GM19397 (cell line): ENCODE measurements around the gene CCDC89.

ENCODE experiments used
- ATAC-seq: cut with Tn5 transposase; IDR thresholded peaks from one replicate; pipeline ENCODE4 v1.9.1; 2021; ENCODE audit warnings: mild to moderate bottlenecking, moderate library complexity; ENCODE audit not compliant: unreplicated experiment

CCDC89 gene

DNA sequence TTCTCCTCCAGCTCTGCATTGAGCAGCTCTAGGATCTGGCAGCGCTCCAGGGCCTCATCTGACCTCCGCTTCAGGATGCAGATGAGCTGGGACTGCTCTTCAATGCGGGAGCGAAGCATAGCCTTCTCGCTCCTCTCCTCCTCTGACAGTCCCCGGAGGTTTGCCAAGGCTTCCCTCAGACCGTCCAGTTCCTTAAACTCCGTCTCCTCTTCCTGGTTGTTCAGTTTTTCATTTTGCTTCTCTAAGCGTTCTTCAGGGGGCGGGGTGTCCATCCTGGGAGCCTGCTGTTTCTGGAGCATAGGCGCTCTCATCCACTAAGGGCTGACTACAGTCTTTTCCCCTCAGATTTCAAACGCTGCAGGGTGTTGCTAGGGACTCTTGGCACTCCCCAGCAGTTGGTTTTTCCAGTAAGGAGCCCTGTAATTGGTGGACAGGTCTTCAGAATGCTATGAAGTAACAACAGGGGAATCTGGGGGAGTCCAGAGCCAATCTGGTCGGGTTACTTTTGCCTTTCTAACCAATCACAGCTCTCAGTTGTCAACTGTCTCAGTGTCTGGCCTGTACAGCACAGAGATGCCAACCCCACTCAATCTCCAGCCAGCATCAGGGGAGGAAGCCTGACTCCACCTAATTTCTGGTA, at the start of gene CCDC89:
CCDC89 (minus strand) TSS at position 376 of the 640 bp plus-strand sequence; CDS start at position 311, 65 bp downstream.
- ATAC-seq: no peak

DNA sequence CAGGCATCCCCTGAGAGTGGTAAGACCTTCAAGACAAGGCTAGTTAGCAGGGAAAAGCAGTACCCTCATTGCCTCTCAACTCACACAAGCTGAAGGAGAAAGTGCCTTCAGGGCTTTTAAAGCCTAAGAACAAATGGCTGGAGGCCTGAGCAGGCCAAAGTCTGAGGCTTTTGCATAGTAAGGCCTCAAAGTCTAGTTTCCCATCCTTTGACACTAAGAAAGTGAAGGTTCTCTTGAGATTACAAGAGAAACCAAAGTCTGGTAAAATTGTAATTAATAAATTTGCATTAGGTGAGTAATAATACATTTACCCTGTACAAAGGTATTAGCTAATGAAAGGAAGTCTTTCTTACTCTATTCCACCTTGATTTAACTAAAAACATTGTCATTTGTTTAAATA, 47.0 kb upstream of the CCDC89 start:
- peak; percentile 80 for ATAC-seq

DNA sequence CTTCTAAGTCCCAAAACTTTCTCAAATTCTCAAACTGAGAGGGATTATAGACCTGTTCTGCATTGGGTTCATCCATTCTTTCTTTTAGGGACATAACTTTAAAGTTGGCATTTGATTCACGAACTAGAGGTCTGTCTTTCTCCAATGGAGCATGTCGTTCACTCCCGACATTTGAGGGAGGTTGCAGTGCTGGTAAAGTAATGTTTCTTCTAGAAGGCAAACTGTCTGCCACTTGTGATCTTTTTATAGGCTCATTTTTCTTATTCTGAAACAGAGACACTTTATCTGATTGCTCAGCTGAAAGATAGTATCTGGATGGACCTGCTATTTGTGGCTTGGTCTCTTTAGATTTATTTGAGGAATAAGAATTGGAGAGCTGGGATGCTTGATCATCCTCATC, 40.4 kb upstream of the CCDC89 start:
- no peak for ATAC-seq

DNA sequence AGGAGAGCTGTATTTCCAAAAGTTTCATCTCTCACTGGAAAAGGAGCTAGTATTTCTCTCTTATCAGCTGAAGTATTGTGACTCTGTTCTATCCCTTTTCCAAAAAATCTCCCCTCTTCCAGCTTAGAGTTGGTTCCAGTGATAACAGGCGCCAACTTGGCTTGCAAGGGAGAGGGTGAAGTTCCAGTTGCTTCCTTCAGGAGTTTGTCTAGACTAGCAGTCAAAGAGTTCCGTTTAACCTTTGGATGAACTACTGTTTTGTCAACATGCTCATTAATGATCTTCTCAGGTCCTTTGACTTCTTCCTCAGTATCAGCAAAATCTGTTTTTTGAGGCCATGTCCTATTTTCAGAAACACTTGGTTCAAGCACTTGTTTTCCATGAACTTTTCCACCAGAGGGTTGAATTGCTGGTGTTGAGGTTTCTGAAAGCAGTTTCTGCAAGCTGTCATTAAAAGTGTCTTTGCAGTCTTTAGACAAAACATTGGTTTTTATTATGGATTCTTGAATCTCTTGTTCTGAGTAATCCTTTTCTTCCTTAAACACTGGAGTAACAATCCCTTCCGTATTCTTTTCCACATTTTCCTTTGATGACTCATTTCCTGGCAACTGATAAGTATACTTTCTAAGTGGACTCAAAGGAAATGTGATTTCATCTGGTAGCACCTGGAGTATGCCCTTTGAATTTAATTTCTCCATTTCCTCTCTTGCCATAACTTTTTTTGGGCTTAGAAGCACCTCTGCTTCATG, 39.7 kb upstream of the CCDC89 start:
- ATAC-seq: no peak

DNA sequence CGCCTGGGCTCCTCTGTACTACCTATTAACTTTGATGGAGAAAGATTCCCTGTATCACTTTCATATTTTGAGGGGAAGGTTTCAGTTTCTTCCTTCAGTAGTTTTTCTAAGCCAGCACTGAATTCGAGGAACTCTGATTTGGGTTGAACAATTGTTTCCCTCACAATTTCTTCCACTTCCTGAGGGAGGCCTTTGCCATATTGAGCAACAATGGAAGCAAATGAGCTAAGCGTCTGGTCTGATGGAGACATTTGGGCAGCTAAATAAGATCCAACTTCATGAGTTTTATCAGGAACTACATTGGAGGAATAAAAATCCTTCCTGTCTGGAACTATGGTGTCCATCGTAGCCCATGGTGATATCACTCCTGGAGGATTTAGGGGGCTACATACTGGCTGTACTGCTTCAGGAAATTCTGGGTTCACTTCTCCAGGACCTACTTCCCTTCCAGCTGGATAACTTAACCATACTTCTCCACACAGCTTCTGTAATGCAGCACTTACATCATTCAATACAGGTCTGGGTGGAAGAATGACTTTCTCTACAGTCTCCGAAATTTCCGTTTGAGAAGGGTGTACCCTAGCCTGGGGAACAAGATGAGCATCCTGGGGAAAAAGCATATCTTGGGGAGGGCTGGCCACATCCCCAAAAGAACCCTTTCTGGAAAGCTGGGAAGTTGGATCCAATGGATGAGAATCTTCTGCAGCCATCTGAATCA, 38.9 kb upstream of the CCDC89 start:
- ATAC-seq: no peak

DNA sequence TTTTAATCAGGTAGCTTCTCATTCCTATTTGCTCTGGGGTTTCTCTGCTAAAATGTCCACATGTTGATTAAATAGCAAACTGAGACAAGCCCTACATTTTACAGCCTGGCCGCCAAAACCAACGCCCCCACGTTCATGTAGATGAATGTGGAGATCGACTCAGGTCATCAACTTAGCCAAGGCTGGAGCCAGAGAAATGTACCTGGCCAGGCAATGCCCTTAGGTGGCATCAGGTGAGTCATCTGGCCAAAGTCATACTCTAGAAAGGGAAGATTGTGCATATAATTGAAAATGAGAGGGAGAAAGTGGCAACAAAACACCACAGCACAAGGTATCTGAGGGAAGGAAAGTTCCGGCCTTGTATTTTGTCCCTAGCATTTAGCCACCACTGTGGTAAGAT, 37.1 kb upstream of the CCDC89 start:
- no peak for ATAC-seq

DNA sequence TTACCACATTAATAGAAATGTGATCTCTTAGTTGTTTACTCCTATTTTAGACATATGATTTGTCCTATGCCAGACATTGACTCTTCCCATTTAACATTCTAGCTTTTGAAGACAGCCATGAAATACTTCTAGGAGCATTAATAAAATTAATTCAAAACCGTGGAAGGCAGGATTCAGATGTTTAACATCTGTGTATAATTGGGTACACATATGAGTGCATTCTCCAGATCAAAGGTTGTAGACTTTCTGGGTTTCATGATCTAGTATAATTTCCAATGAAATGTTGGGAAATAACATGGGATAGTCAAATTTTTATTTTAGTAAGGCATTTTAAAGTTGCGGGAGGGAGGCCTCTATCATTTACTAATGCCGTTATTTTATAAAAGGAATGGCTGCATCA, 35.2 kb upstream of the CCDC89 start:
- no peak for ATAC-seq

DNA sequence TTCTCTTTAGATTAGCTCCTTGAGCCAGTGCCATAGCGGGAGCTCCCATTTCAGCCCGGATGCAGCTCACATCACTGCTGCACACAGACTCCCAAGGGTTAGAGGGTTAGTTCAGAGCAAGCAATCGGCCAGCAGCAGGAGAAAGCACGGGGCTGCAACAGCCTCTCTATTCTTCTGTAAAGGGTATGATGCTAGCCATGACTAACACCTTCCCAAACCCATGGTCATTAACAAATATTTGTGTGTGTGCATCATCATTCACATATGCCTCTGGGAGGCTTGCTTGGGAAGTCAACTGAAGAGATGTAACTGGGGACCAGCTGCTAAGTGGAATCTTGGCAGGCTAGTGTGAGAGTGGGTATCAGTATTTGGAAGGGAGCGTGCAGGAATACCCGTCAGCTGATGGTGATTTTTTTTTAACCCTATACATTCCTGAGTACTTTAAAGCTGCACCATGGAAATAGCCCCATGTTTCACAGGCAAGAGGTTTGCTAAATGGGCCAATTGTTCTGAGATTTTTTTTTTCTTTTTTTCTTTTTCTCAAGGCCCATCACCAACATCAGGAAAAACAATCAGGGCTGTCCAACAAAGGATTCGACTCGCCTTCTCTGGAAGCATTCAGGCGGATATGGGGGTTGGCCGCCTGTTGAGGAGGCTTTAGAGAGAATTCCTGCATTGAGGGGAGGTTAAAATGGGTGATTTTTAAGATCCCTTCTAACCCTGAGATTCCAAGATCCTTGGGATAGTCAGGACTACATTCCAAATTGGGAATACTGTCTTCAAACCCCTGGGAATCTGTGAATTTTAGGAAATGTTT, 33.2 kb upstream of the CCDC89 start:
- ATAC-seq: no peak

DNA sequence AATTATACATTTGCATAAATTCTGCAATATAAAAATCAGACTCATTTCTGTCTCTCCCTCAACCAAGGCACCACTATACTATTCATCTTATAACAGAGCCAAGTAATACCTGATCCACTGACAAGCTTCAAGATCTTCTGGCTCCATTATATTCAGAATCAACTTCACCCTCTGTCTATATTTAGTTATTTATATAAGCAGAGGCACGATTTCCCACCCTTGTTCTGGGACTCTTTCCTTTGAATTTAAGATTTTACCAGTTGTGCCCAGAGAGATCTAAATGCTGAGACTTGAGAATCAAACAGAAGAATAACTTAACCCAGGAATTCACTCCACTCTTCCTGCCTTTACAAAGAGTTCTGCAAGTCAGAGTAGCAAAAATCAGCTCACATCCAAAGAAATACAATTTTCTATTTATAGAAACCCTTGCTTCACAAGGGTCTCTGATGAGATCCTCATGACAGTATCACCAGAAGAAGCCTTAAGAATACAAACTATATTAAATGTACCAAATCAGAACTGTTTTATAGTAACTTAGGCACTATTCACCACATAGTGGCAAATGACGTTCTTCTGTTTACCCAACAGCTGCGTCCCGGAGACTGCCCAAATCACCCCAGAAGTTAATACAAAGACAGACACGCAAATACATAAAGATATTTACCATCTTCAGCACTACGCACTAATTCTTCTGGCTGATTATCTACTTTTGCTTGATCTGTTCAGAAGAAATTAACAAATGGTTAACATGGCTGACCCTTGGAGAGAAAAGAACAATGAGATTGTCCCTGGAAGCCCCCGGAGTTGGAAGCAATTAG, 32.3 kb upstream of the CCDC89 start:
- no peak for ATAC-seq

DNA sequence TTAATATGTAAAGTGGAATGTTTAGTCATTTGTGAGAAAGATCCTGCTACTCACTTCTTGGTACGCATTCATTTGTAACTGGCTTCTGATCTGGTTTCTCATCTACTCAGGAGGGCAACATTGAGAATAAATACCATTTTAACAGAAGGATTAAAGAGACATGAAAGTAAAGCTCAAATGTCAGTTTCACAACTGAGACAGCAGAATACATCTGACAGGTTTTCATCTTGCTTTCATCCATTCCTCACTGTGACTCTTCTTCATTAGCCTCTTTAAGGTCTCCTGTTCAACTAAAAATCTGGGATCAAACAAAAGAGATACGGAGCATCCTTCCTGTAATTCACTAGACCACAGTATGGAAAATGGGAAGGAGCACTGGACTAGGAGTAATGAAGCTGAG, 31.4 kb upstream of the CCDC89 start:
- ATAC-seq: no peak

DNA sequence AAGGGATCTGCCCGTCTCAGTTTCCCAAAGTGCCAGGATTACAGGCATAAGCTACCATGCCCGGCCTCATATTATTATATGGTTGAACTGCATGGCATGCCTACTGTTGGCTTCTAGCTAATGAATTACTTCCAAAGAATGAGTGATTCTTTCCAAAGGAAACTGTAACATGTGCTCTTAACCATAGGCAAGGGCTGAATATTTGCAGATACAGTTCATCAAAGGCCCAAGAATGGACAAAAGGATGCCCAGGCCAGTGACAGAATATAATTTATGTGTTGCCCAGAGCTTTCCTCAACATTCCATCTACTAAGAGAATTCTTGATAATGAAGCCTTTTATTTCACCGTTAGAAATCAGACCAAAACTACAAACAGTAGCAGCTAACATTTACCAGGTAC, 27.0 kb upstream of the CCDC89 start:
- no peak for ATAC-seq

DNA sequence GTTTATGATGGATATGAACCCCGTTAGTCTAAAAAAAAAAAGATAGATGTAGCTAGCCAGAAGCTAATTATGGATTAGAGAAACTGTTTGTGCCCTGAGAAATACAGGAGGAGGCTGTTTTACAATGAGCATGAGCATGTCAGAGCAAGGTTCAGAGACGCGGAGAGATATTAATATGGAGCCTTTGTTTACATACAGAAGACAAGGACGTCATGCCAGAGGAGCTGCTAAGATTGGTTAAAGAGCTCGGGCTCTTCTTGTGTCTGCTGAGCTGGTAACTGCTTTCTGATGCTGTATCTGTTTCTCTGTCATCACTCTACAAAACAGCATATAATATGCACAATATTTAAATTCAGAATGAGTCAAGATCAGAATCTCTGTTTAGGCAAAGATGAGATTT, 24.9 kb upstream of the CCDC89 start:
- ATAC-seq: no peak

DNA sequence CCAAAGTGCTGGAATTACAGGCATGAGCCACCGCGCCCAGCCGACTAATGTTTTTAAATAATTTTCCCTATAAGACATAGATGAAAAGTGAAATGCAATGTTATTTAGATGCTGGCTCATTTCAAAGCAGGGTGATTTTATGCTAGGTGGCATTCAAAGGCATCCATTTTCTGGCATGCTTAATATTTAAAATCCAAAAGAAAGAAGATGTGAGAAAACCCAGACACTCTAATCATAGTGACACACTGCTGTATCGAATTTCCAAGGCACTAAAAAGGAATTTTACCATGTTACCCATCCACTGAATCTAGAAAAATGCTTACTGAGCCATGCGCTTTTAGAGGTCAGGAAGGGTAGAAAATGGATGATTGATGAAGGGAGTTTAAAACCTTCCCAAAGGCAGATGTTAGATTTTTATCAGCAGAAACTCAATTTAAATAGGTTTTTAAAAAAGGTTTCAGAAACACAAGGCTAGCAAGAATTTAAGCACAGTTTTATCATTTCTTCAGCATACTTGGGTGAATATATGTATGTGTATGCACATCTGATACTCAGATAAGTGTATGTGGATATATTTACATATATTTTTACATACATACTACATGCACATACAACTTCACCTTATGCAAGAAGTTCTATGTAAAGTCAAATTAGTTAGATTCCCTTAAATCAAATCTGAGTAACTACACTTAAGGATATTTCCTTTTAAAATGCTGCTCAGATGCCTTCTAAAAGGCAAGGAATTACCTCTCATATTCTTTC, 24.1 kb upstream of the CCDC89 start:
- ATAC-seq: no peak

DNA sequence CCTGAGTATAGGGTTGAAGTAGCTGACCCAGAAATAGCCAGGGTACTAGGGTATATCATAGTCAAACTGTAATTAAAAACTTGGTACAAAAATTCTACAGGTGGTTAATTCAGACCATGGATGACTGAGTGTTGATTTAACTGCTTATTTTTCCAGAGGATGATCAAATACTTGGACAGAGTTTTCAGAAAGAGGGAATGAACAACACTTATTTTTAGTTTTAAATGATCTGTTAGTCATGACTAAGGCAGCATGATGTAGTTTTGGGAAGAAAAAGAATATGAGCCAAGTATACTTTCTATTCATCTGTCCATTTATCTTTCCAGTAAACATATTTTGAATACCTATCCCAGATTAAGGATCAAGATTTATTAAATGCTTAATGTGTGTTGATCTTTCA, 19.8 kb upstream of the CCDC89 start:
- no peak for ATAC-seq

DNA sequence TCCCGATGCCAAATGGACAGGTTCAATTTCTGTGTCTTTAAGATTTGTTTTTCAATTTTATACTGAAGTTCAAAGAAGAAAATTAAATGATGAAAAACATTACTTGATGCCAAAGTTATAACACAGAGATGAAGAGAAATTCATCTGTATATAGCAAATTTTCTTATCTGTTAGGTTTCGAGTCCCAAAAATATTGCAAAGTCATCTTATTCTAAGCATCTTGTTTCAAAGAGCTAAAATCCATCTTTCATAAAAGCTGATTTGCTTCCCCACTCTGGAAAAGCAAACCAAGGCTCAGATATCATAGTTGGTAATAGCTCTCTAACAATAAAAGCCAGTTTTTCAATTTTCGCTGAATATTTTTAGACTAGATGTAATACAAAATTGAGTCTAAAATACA, 19.0 kb upstream of the CCDC89 start:
- ATAC-seq: no peak

DNA sequence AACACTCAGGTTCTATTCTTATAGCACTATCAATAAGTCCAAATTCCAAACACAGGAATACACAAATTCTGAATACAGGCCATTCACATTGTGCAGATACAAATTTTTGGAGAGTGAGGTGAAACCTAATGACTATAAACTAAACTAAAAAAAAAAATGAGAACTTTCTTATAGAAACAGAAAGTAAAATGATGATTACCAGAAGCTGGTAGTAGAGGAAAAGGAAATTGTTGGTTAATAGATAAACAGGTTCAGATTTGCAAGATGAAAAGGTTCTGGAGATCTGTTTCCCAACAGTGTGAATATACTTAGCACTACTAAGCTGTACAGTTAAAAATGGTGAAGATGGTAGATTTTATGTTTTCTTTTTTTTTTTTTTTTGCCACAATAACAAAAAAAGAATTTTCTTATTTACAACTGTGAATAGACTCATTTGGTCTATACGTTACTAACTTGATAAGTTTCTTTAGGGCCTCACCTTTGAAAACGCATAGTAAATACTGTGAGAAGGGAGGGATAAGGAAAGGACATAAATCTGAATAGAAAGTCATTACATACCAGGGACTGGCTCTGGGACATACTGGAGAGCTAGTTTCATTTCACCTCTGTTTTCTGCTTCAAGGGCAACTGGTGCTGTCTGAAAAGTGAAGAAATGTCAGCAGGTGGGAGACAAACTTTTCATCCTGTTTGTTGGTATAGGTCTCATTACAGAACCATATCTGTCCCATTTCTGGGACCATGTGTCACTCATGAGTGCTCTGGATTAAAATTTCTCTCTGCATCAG, 14.2 kb upstream of the CCDC89 start:
- peak; percentile 83 for ATAC-seq

DNA sequence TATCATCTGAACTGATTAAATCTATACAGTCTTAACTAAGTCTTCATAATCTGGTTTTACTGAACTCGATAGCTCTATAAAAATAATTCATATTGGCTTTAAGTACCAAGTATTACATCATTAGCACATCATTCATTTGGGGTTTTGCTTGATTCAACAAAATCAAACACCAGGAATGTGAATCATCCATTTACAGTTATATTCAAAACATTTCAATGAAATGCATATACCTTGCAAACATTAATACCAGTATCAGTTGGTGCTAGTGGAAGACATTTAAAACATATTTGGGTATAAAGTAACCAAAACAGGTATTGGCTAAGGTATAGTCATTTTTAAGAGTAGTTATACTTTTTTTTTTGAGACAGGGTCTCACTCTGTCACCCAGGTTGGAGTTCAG, 12.2 kb upstream of the CCDC89 start:
- ATAC-seq: no peak

DNA sequence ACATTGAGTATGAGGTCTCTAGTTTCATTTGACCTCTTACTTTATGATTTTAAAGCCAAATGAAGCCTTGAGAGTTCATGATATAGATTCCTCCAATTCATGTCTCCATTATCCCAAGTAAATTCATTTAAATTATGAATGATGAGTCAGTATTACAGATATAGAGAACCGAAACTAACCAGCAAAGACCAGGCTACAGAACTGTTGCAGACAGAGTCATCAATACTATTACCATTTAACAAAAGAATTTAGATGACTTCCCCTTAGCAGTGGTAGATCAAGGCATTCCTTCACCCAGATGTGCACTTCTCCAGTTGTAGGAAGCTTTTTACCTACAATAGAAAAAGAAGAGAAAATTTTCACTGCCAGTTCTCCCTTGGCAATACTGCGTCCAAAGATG, 11.8 kb upstream of the CCDC89 start:
- ATAC-seq: no peak

DNA sequence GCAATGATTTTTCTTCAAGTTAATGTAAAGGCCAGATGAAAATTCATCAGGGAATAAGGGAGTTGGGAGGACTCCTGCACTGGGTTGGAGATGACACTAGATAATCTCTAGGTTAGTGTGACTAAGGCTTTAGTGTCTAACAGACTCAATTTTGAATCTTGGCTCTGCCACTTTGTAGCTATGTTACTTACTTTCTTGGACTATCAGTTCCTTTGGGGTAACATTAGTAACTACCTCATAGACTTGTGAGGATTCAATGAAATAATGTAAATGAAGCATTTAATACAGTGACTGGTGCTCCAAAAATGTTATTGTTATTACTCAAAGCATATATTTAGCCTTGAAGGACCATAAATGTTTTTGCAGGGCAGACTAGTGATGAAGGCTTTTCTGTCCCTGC, 9.6 kb upstream of the CCDC89 start:
- no peak for ATAC-seq
